ENCODE measurements around the gene PLP1.

GRCh38 chrX:103781062-103781402 lies 4.4 kb downstream of the PLP1 start:
- no peak for TF ChIP-seq YY1 (IDR thresholded peaks at IDR 0.05; ENCODE audit: insufficient read depth, insufficient read length)
- no peak for TF ChIP-seq SUZ12 (IDR thresholded peaks at IDR 0.05; ENCODE audit: extremely low read depth, insufficient read depth, insufficient read length)
- no peak for TF ChIP-seq ZNF274 (IDR thresholded peaks at IDR 0.05; ENCODE audit: low read depth, low read length)

Data from NT2/D1 (cell line).